NCI-H526 treated with DMSO at 0.1 percent for 48 hours (cell line): ENCODE data around the gene TAF11L13.
"Not testable (repeated sequence)": the region's sequence is repeated elsewhere in the genome, so short reads cannot be mapped to it uniquely, and the experiment has no call there.

Experiments
- DNase-seq: peaks from one replicate; lab custom pipeline; 2025; lab: John Stamatoyannopoulos, UW

The TAF11L13 gene

GRCh38 chr5:17631788-17632187, at the start of gene TAF11L13:
Gene TAF11L13 (plus strand): TSS chr5:17632088.
- not testable (repeated sequence) for DNase-seq

- DNase-seq = not testable (repeated sequence)
Observed at GRCh38 chr5:17585658-17586057, 46.2 kb upstream of the TAF11L13 start, which contains the start of gene TAF11L7. Gene TAF11L7 (minus strand): TSS chr5:17585758.

- DNase-seq = not testable (repeated sequence)
Observed at GRCh38 chr5:17590860-17591259, 41.0 kb upstream of the TAF11L13 start, which contains the start of gene TAF11L8. Gene TAF11L8 (minus strand): TSS chr5:17590960.

GRCh38 chr5:17594255-17594654, 37.6 kb upstream of the TAF11L13 start, which contains the start of gene TAF11L9:
Gene TAF11L9 (minus strand): TSS chr5:17594394.
- not testable (repeated sequence) for DNase-seq

GRCh38 chr5:17597728-17598127, 34.2 kb upstream of the TAF11L13 start, which contains the start of gene TAF11L10:
Gene TAF11L10 (minus strand): TSS chr5:17597828.
- not testable (repeated sequence) for DNase-seq

GRCh38 chr5:17603880-17604279, 28.0 kb upstream of the TAF11L13 start, which contains the start of gene TAF11L11:
Gene TAF11L11 (plus strand): TSS chr5:17604183.
- not testable (repeated sequence) for DNase-seq

GRCh38 chr5:17604951-17605350, 26.9 kb upstream of the TAF11L13 start:
- DNase-seq = no peak

GRCh38 chr5:17607461-17607860, 24.4 kb upstream of the TAF11L13 start:
- not testable (repeated sequence) for DNase-seq

GRCh38 chr5:17610092-17610491, 21.8 kb upstream of the TAF11L13 start, which contains the start of gene TAF11L12:
Gene TAF11L12 (plus strand): TSS chr5:17610392.
- DNase-seq = not testable (repeated sequence)

- DNase-seq = no peak
Observed at GRCh38 chr5:17614872-17615605, 16.8 kb upstream of the TAF11L13 start.

GRCh38 chr5:17619354-17619753, 12.5 kb upstream of the TAF11L13 start:
- DNase-seq = no peak

GRCh38 chr5:17620627-17621026, 11.3 kb upstream of the TAF11L13 start:
- DNase-seq = no peak

- DNase-seq = no peak
Observed at GRCh38 chr5:17625686-17626085, 6.2 kb upstream of the TAF11L13 start.

GRCh38 chr5:17634160-17634559, 2.3 kb downstream of the TAF11L13 start, which contains the start of gene TAF11L14:
Gene TAF11L14 (plus strand): TSS chr5:17634460.
- DNase-seq = no peak

GRCh38 chr5:17649232-17649631, 17.3 kb downstream of the TAF11L13 start:
- not testable (repeated sequence) for DNase-seq

GRCh38 chr5:17655201-17655759, 23.4 kb downstream of the TAF11L13 start:
- not testable (repeated sequence) for DNase-seq

- DNase-seq = no peak
Observed at GRCh38 chr5:17655921-17656320, 24.0 kb downstream of the TAF11L13 start.

GRCh38 chr5:17663182-17663581, 31.3 kb downstream of the TAF11L13 start:
- peak; percentile 3 for DNase-seq

GRCh38 chr5:17665836-17666235, 33.9 kb downstream of the TAF11L13 start:
- DNase-seq = no peak

- peak; percentile 26 for DNase-seq
Observed at GRCh38 chr5:17666726-17667235, 34.9 kb downstream of the TAF11L13 start.

- no peak for DNase-seq
Observed at GRCh38 chr5:17670353-17670752, 38.5 kb downstream of the TAF11L13 start.

- DNase-seq = no peak
Observed at GRCh38 chr5:17678751-17679324, 47.0 kb downstream of the TAF11L13 start.
